Stomach (tissue), 9 donors: ENCODE data around the gene DUSP9. TPM values are rescaled to one million over a fixed set of nuclear protein-coding genes. Genes with fewer than 3 reads are reported as not detected.

Experiments used
- DNase-seq, 2 donors: peaks; one replicate each; pipeline versions ENCODE4 v3.0.0 to v3.0.0-alpha.2; 2013 to 2019
- H3K27ac ChIP-seq, 5 donors: fragments of 200-600 bp in 4 of 5; sonication (generic) in 4 of 5; one replicate each; pipeline ENCODE4 v1.5.1; 2013 to 2019; ENCODE audit warnings: mild to moderate bottlenecking in 1 of 5, moderate library complexity in 1 of 5
- H3K27me3 ChIP-seq, 3 donors: fragments of 200-600 bp; sonication (generic); one replicate each; pipeline ENCODE4 v1.5.1; 2017 to 2019; ENCODE audit warnings: mixed run types in 1 of 3
- H3K36me3 ChIP-seq, 4 donors: fragments of 200-600 bp; sonication (generic); 1 replicate in 3 of 4; 2 replicates in 1 of 4; pipeline ENCODE4 v1.5.1; 2016 to 2019
- H3K4me1 ChIP-seq, 4 donors: fragments of 200-600 bp; sonication (generic); one replicate each; pipeline ENCODE4 v1.5.1; 2016 to 2019
- H3K4me3 ChIP-seq, 4 donors: fragments of 200-600 bp; sonication (generic) in 3 of 4; one replicate each; pipeline ENCODE4 v1.5.1; 2016 to 2019; ENCODE audit warnings: mild to moderate bottlenecking in 1 of 4
- H3K9me3 ChIP-seq, 4 donors: fragments of 200-600 bp; sonication (generic); one replicate each; pipeline ENCODE4 v1.5.1; 2016 to 2019
- EP300 ChIP-seq: sonication (generic); formaldehyde crosslinking; IDR thresholded peaks from one replicate; pipeline ENCODE4 v1.6.1; 2017; ENCODE audit warnings: antibody characterized with exemption
- POLR2A ChIP-seq, 4 donors: fragments of 450-650 bp; IDR thresholded peaks; one replicate each; pipeline ENCODE4 v1.6.1; 2016; ENCODE audit warnings: antibody characterized with exemption in 4 of 4, control low read depth in 2 of 4, mild to moderate bottlenecking in 1 of 4, moderate library complexity in 1 of 4
- POLR2AphosphoS5 ChIP-seq, 3 donors: sonication (generic); formaldehyde crosslinking; IDR thresholded peaks; one replicate each; pipeline ENCODE4 v1.6.1; 2016; ENCODE audit warnings: antibody characterized with exemption in 3 of 3
- WGBS, 5 donors: extraction: QIAGEN DNeasy Blood & Tissue Kit in 3 of 5; methylation state at CpG; one replicate each; pipeline versions ENCODE4 v1.1.5 to v1.1.7; 2013 to 2018; 5-methylcytosine and 5-hydroxymethylcytosine counted together
- intact Hi-C: fragments of 100-400 bp; cut with DNase I; formaldehyde crosslinking; loops from one replicate; pipeline ENCODE4 v1.15.1; 2023; ENCODE audit warnings: low total_unique reads
- polyA plus RNA-seq, 3 donors: library from polyadenylated mRNA; stranded (reverse); fragments of 200-250 nt; gene quantifications; one replicate each; pipeline ENCODE4 v1.2.3, GENCODE V29; 2013
- total RNA-seq, 5 donors: library from RNA; depleted of rRNA; stranded (reverse); fragments of >200 nt; gene quantifications; one replicate each; pipeline versions ENCODE4 v1.1.0 to v1.2.3, GENCODE V29; 2014 to 2016
- TF ChIP-seq, protein P1 (sequence below), 7 experiments: fragments of 450-650 bp in 4 of 7; fragments of 200-600 bp in 3 of 7; sonication (generic) in 3 of 7; IDR thresholded peaks; one replicate each; pipeline ENCODE4 v1.5.1; 2016 to 2019; ENCODE audit warnings: antibody characterized with exemption in 7 of 7, control low read depth in 2 of 7, mild to moderate bottlenecking in 1 of 7
- donor health status: healthy with polysubstance abuse.
- donor health status: Bipolar disorder and iron deficiency.
- donor health status: healthy.

Gene DUSP9
- total and polyA plus RNA-seq, 8 donors: 0.18 to 0.25 TPM; not detected in 6

- H3K9me3 ChIP-seq: peaks cover 0 to 19% (median 9%) of the 10 kb centered on the region in 4 donors
- no peak overlapping the region for H3K27ac ChIP-seq
- intact Hi-C loops: loop anchor here (10.0 kb wide), 1 partner anchor 115 kb away; no protein-coding TSS in a partner anchor
- H3K4me1 ChIP-seq: peaks cover 0 to 12% (median 0%) of the 10 kb centered on the region in 4 donors
- no peaks in the 10 kb centered on the region for H3K36me3 ChIP-seq
- peak in 1 of 2 donors; percentile 49 for DNase-seq
- no peak overlapping the region for H3K4me3 ChIP-seq
- peaks cover 0 to 41% (median 35%) of the 10 kb centered on the region in 3 donors for H3K27me3 ChIP-seq
- 56 to 78% (median 61%) methylated on average over 8 to 17 of the region's 17 CpGs for WGBS, 5 donors
- TF ChIP-seq, protein P1, sequence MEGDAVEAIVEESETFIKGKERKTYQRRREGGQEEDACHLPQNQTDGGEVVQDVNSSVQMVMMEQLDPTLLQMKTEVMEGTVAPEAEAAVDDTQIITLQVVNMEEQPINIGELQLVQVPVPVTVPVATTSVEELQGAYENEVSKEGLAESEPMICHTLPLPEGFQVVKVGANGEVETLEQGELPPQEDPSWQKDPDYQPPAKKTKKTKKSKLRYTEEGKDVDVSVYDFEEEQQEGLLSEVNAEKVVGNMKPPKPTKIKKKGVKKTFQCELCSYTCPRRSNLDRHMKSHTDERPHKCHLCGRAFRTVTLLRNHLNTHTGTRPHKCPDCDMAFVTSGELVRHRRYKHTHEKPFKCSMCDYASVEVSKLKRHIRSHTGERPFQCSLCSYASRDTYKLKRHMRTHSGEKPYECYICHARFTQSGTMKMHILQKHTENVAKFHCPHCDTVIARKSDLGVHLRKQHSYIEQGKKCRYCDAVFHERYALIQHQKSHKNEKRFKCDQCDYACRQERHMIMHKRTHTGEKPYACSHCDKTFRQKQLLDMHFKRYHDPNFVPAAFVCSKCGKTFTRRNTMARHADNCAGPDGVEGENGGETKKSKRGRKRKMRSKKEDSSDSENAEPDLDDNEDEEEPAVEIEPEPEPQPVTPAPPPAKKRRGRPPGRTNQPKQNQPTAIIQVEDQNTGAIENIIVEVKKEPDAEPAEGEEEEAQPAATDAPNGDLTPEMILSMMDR (IDR thresholded peaks at IDR 0.05): peak in 4 of 7 experiments; percentile 46 to 74 (median 67)
- no peak for TF ChIP-seq POLR2A (IDR thresholded peaks at IDR 0.05)
These were observed 22.3 kb downstream of the DUSP9 start for GRCh38 chrX:153669174-153669890.

DNA sequence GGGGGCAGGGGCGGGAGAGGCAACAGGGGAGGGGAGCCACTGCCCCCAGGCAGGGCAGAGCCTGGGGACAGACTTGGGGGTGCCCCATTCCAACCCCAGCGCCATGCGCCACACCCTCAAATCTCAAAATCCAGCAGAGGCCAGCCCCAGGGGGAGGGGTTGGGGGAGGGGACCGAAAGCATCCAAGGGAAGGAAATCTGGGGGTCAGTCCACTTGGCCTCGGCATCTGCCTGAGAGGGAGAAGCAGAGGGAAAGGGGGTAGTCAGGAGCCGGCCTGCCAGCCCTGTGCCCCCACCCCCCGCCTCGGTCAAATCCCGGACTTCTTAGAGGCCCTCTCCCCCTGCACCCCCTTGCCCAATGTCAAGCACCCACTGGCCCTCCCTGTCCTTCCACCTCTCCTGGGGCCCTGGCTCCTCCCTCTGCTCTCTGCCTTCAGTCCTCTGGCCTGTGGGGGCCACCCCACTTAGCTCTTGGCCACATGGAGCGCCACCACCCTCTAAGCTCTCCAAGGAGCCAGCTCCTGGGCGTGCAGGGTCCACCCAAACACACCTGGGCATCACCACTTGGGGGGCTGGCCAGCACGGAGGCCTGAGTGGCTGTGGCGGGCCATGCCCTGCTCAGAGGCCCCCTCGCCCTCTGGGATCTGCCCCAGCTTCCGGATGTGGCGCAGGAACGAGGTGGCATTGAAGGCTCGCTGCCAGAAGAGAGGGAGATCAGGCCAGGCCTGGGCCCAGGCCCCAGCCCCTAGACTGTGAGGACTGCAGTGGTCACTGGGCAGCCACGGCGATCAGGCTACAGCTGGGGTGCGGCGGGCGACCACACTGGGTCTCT is 23.1 kb downstream of the DUSP9 start:
- no peak overlapping the region for H3K4me3 ChIP-seq
- peaks cover 0 to 12% (median 0%) of the 10 kb centered on the region in 4 donors for H3K4me1 ChIP-seq
- H3K36me3 ChIP-seq: no peaks in the 10 kb centered on the region
- peaks cover 0 to 11% (median 5%) of the 10 kb centered on the region in 4 donors for H3K9me3 ChIP-seq
- 77 to 88% (median 82%) methylated on average over 12 to 22 of the region's 23 CpGs for WGBS, 5 donors
- DNase-seq: peak in 1 of 2 donors; percentile 2
- peaks cover 0 to 49% (median 41%) of the 10 kb centered on the region in 3 donors for H3K27me3 ChIP-seq
- TF ChIP-seq, protein P1 (IDR thresholded peaks at IDR 0.05): no peak
- TF ChIP-seq POLR2AphosphoS5 (IDR thresholded peaks at IDR 0.05) (no peak), EP300 (no peak), POLR2A (IDR thresholded peaks at IDR 0.05) (no peak)
- intact Hi-C loops: loop anchor here (10.0 kb wide), 1 partner anchor 115 kb away; no protein-coding TSS in a partner anchor
- no peak overlapping the region for H3K27ac ChIP-seq

GRCh38 chrX:153670748-153671588 is 24.0 kb downstream of the DUSP9 start:
- Histone ChIP-seq H3K4me3 (no peak overlapping the region), H3K4me1 (peaks cover 0 to 12% (median 0%) of the 10 kb centered on the region in 4 donors), H3K27ac (no peak overlapping the region), H3K27me3 (peaks cover 0 to 45% (median 45%) of the 10 kb centered on the region in 3 donors), H3K9me3 (peaks cover 0 to 3% (median 1%) of the 10 kb centered on the region in 4 donors), H3K36me3 (no peaks in the 10 kb centered on the region)
- intact Hi-C loops: no loop called here
- DNase-seq: no peak
- WGBS, 5 donors: 71 to 94% (median 87%) methylated on average over 5 to 23 of the region's 23 CpGs
- TF ChIP-seq, protein P1 (IDR thresholded peaks at IDR 0.05): no peak
- TF ChIP-seq POLR2AphosphoS5 (IDR thresholded peaks at IDR 0.05) (no peak), EP300 (no peak), POLR2A (IDR thresholded peaks at IDR 0.05) (no peak)
